NCI-H526 (cell line): Measurements from ENCODE around the gene C1orf159.
"Not testable (repeated sequence)": the region's sequence is repeated elsewhere in the genome, so short reads cannot be mapped to it uniquely, and the experiment has no call there.

Source experiments
- DNase-seq, 2 experiments: peaks; one replicate each; lab custom pipeline; 2025; lab: John Stamatoyannopoulos, UW

C1orf159 gene

GRCh38 chr1:1115786-1116700 lies at the start of gene C1orf159:
TSS of gene C1orf159 (minus strand) at chr1:1116089. CDS start at chr1:1091543, 24,546 bp downstream.
- DNase-seq = peak; percentile 97 to 99

DNA sequence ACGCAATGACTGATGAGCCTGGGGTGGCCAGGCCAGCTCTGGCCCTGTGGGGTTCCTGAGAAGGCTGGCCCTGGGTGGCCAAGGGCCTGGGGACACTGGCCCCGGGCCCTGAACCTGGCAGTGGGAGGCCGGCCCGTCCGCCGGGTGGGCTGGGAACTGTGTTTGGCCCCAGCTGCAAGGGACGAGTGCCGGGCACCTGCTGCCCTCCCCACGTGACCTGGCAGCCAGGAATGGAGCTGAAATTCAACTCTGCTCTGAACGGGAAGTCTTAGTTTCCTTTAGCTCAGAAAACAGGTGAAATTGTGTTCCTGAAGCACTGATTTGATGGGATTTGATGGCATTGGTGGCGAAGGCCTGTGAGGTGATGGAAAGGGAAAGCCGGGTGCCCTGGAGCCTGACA lies 49.6 kb upstream of the C1orf159 start:
- peak in 1 of 2 experiments; percentile 60 for DNase-seq

DNA sequence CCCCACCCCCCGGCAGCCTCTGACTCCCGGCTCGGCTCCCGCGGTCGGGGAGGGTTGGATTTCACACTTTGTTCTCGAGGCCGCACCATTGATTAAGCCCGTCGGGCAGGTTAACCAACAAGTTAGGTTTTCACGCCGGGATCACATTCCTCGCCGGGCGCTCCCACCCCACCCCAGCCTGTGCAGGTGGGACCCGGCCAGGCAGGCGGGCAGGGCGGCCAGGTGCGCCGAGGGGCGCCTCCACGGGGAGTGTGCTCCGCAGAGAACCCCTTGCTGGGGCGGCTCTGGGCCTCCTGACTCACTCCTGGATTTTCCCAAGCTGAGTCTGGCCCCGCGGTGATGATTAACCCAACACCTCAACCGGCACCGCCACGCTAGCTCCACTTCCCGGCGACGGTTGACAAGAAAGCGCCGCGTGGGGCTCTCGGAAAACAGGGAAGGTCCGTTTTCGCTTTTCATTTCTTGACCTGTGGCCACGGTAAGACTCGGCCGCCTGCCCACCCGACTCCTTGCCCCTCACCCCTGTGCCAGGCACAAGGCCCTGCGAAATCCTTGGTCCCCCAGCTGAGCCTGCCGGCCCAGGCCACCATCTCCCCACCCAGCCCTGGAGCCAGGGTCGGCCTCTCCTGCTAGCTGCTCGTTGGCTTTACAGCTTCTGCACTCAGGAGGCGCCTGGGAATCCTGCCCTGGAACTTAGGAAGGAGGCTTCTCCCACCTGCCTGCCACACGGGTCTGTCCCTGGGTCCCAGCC lies 49.0 kb upstream of the C1orf159 start:
- DNase-seq = peak; percentile 44 to 65

GRCh38 chr1:1164361-1164700 lies 48.4 kb upstream of the C1orf159 start:
- no peak for DNase-seq

- DNase-seq = peak in 1 of 2 experiments; percentile 70
These were observed 47.7 kb upstream of the C1orf159 start for GRCh38 chr1:1163538-1164070.

DNA sequence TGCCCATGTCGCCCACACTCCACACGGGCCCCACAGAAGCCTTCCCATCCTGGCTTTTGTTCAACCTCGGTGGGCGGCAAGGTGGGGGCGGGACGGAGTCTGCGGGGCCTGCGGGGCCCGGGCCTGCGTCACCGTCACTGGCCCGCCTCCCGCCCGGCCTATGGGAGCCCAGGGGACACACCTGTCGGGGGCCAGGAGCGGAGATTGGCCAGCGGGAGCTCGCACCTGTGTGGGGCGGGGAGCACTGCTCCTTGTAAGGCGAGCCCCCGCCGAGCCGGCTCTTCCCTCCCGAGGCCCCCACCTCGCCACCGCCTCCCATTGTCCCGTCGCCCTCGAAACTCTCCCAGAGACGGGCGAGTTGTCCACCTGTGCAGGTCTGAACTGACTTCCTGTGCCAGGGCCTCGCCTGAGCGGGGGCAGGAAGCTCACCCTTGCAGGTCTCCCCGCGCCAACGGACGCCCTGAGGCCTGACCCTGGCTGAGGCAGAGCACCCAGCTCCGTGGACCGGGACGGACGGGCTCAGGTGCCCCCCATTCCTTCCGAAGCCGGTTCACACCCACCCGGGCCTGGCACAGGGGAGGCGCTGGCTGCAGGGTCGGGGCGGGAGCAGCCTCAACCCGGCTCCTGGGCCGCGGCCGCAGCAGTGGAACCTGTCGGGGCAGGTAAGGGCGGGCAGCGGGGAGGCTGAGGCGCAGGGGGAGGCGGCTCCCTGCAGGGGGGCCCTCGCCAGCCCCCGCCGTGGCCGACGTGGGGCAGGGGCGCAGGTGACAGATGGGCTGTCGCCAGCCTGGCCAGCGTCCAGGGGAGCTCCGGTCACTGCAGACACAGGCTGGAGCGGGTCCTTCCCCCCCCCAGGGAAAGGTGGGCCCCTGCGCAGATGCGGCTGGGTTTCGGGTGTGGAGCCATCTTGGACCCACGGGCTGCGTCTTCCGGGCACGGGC lies 47.0 kb upstream of the C1orf159 start:
- peak; percentile 92 to 98 for DNase-seq

DNA sequence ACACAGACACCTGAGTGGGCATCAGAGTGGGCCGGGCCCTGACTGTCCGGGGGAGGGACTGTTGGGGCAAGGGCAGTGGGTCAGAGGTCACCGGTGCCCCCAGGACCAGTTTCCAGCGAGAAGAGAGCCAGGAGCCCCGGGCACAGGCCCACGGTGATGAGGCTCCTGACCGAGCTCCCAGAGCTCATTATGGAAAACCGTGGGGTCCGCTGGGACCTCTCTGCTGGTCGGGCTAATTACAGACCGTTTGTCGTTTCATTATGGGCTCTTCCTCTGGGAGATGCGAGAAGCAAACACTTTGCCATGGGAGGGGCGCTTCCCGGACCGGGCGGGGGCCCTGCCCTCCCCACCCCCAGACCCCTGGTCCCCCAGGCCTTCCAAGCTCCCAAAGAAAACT lies 45.8 kb upstream of the C1orf159 start:
- DNase-seq = peak; percentile 36 to 73

DNA sequence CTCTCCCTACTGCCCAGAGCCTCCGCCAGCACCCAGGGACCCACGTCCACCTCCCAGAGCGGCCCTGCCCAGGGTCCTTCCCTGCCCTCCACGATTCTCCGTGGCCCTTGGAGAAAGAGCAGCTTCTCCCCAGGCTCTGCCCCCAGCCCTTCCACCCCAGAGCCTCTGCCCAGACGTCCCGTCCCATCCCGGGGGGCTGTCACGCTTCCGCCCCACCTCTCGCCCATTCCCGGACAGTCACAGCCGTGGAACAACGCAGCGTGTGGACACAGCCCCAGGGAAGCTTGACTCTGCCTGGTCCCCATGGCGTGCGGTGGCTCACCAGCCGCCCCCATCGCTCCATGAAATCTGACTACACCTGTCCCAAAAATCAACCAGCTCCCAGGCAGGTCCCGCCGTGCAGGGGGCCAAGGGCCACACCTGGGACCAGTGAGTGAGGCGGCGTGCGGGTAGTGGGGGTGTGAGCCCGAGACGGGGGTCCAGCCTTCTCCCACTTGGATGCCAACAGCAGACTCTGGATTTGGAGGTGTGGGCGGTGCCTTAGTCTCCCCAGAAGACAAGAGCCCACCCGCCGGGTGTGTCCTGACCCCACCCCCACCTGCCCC lies 45.3 kb upstream of the C1orf159 start:
- no peak for DNase-seq

- DNase-seq = no peak
These were observed 44.5 kb upstream of the C1orf159 start for GRCh38 chr1:1160281-1160930.

- DNase-seq = peak; percentile 75 to 94
These were observed 42.2 kb upstream of the C1orf159 start for GRCh38 chr1:1157914-1158710.

DNA sequence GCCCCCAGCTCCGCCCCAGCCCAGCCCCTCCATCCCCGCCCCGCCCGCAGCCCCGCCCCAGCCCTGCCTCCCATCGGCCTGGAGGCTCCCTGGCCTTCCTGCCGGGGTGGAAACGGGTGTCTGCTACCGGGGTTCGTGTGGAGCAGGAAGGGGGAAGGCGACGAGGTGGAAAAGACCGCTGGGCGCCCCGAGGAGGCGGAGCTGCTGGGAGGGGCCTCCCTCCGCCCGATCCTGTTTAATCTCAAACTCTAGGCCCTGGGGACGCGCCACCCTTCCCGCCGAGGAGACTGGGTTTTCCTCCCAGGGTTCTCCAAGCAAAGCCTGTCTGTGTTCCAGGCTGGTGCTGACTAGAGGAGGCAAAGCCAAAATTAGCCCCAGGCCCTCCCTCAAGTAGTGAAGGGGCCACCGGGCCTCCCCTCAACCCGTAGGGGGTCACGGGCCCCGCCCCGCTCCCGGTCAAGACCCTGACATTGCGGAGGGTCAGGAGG lies 41.6 kb upstream of the C1orf159 start:
- peak; percentile 69 to 92 for DNase-seq

DNA sequence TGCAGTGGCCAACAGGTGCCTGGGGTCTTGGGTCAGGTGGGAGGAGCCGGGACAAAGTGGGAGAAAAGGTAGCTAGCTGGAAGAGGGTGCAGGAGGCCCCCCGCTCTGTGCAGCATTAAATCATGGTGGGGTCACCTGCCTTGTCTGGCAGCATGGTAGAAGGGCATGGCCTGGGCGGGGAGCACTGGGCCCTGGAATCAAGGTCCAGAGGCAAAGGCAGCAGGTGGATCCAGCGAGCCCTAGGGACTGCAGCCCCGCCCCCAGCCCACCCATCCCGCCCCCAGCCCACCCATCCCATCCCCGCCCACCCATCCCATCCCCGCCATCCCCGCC lies 41.1 kb upstream of the C1orf159 start:
- DNase-seq = no peak

DNA sequence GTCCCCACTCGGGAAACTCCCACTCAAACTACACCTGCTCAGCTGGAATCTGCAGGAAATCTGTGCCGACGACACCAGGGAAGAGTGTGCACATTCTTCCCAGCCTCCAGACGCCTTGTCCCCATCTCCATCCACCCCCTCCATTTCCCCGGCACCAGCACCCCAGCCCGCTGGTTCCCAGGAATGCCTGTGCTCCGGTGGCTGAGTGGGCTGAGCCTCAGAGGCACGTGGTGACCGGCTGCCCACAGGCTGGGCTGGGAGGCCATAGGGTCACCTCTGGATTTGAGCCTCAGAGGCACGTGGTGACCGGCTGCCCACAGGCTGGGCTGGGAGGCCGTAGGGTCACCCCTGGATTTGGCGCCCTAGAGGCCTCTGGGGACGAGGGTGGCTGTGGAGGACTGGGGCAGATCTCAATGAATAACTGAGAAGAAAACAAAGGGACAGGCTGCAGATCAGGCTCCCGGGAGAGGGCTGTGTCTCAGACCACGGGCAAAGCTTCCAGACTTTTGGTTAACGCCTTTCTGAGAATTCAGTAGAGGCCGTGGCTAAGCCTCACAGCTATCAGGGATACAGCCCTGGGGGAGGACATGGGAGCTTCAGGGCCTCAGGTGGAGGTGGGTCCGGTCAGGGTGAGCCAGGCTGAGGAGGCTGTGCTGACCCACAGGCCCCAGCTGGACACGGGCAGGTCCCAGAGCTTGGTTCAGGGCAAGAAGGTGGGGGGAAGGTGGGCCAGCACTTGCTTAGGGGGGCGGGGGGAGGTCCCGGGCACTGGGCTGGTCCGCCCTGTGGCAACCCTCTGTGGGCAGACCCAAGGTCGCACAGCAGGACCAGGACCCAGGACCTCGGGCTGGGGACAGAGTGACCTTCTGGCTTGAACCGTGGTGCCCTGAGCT lies 40.5 kb upstream of the C1orf159 start:
- no peak for DNase-seq

- DNase-seq = no peak
These were observed 39.4 kb upstream of the C1orf159 start for GRCh38 chr1:1155258-1155657.

DNA sequence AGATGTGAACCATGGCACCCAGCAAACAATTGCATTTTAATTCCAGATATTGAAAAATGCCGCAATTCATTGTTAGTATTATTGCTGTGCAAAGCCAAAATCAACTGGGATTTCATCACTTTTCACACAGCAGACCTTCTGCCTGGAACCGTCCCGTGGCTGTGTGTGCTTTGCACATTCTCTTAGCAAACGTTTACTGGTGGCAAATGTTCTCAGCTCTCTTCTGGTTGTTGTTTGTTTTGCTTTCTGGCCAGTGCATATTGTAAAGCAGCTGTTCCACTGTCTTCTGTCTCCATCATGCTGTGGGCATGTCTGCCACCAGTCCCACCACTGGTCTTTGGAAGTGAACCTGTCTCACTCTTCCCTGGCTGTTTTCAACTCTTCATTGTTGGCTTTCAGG lies 38.0 kb upstream of the C1orf159 start:
- no peak for DNase-seq

- not testable (repeated sequence) for DNase-seq
These were observed 37.3 kb upstream of the C1orf159 start for GRCh38 chr1:1153215-1153614.

DNA sequence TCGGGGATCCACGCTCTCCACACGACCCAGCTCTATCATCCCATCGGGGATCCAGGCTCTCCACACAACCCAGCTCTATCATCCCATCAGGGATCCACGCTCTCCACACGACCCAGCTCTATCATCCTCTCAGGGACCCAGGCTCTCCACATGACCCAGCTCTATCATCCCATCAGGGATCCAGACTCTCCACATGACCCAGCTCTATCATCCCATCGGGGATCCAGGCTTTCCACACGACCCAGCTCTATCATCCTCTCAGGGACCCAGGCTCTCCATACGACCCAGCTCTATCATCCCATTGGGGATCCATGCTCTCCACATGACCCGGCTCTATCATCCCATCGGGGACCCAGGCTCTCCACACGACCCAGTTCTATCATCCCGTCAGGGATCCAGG lies 36.5 kb upstream of the C1orf159 start:
- DNase-seq = not testable (repeated sequence)

DNA sequence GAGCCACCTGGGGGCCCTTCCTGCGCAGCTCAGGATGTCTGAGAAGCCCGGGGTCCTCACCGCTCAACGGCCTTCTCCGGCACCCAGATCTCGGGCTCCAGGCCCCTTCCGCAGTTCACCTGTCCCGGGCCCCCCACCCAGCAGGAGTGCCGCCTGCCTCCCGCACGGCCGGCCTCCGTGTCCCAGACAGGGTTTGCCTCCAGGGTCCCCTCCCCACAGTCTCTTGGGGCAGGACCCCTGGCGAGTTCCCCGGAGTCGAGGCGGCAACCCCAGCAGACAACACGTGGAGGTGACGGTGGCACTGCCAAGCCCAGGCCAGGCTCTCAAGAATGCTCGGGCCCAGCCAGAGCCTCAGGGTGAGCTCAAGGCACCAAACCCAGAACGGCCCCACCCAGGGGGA lies 35.4 kb upstream of the C1orf159 start:
- DNase-seq = no peak

- DNase-seq = no peak
These were observed 34.2 kb upstream of the C1orf159 start for GRCh38 chr1:1150100-1150499.
